Erythroblast (primary cell): ENCODE results near the gene TRIOBP.
"Not testable (repeated sequence)": the region's sequence is repeated elsewhere in the genome, so short reads cannot be mapped to it uniquely, and the experiment has no call there.

ENCODE experiments used
- DNase-seq, 2 experiments: peaks; one replicate each; lab custom pipeline; 2025; lab: John Stamatoyannopoulos, UW
- GATA1 ChIP-seq: IDR thresholded peaks from 2 replicates; pipeline ENCODE4 v1.6.1; 2011; ENCODE audit warnings: low read depth, mild to moderate bottlenecking, control low read depth, low read length, moderate library complexity
- POLR2A ChIP-seq: IDR thresholded peaks from 2 replicates; pipeline ENCODE4 v1.6.1; 2011; ENCODE audit warnings: mild to moderate bottlenecking, low read length

TRIOBP gene

DNA sequence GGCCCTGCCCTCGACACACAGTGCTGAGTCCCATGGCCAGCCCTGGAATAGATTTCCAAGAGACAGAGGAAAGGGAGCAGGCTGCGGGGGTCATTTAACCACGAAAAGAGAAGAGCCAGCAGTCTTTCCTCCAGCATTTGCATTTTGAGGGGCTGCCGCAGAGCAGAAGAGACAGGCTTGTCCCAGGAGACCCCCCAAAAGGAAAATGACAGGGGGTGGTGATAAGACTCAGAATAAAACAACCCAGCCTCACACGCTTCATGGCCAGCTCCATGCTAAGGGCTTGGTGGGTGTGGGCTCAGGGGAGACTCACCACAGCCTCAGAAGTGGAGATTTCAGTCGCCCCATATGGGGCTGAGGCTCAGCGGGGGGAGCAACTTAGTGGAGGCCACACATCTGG lies 16.9 kb downstream of the TRIOBP start:
- TF ChIP-seq POLR2A = no peak
- no peak for TF ChIP-seq GATA1
- DNase-seq = no peak

GRCh38 chr22:37714634-37715033 lies 17.8 kb downstream of the TRIOBP start:
- no peak for TF ChIP-seq POLR2A
- no peak for TF ChIP-seq GATA1
- DNase-seq = no peak

GRCh38 chr22:37715760-37716159 lies 18.9 kb downstream of the TRIOBP start:
- TF ChIP-seq POLR2A (no peak), GATA1 (no peak)
- no peak for DNase-seq

DNA sequence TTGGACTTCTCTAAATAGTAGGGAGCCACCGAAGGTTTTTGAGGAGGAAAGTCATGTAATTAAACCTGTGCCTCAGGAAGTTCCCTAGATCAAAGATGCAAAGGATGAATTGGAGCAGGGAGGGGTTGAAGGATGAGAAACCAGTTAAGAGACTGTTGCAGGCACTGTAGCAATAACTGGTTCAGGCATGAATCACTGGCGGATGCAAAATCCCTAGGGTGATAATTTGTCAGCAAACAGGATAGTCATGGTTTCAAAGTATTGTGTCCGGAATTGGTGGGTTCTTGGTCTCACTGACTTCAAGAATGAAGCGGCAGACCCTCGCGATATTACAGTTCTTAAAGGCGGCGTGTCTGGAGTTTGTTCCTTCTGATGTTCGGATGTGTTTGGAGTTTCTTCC lies 19.9 kb downstream of the TRIOBP start:
- TF ChIP-seq POLR2A (no peak), GATA1 (no peak)
- no peak for DNase-seq

GRCh38 chr22:37717235-37717634 lies 20.4 kb downstream of the TRIOBP start:
- not testable (repeated sequence) for DNase-seq

GRCh38 chr22:37717746-37718305 lies 21.0 kb downstream of the TRIOBP start:
- not testable (repeated sequence) for DNase-seq

- TF ChIP-seq POLR2A (no peak), GATA1 (no peak)
- no peak for DNase-seq
Observed at GRCh38 chr22:37725551-37726240, 28.8 kb downstream of the TRIOBP start.

- TF ChIP-seq GATA1 (no peak), POLR2A (no peak)
- peak in 1 of 2 experiments; percentile 24 for DNase-seq
Observed at GRCh38 chr22:37726241-37726887, 29.5 kb downstream of the TRIOBP start.

DNA sequence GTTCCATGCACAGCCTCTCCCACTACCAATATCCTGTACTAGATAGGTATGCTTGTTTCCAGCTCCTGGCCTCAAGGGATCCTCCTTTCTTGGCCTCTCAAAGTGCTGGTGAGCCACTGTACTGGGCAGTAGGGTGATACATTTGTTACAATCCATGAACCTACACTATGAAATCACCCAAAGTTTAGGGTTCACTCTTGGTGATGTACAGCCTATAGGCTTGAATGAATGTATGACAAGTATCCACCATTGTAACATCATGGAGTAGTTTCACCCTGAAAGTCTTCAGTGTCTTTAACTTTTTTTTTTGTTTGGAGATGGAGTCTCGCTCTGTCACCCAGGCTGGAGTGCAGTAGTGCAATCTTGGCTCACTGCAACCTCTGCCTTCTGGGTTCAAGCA lies 31.8 kb downstream of the TRIOBP start:
- no peak for DNase-seq
- TF ChIP-seq GATA1 (no peak), POLR2A (no peak)

DNA sequence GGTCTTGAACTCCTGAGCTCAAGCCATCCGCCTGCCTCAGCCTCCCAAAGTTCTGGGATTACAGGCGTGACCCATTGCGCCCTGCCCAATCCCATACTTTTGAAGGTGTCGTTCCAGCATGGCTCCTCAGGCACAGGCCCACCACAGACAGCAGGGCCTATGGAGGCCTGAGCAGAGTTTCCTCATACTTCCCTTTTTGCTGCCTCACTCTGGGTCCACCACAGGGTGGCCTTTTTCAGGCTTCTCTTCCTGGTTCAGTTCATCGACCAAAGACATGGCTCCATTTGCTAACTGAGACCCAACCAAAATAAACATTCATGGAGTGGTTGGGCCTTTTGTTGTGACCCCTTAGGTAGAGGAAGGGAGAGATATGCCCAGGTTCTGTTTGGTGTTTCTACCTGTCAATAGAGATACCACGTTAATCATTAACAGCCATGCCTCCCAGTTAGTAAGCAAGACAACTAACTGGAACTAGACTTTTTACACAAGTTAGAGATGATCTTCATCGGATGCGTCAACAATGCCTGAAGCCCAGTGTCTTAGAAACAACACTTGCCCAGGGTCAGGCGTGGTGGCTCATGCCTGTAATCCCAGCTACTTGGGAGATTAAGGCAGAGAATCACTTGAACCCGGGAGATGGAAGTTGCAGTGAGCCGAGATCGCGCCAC lies 35.1 kb downstream of the TRIOBP start:
- DNase-seq = peak in 1 of 2 experiments; percentile 26
- no peak for TF ChIP-seq GATA1
- no peak for TF ChIP-seq POLR2A

GRCh38 chr22:37732699-37733607 lies 36.1 kb downstream of the TRIOBP start:
- no peak for DNase-seq
- no peak for TF ChIP-seq GATA1
- TF ChIP-seq POLR2A = no peak

- no peak for TF ChIP-seq GATA1
- no peak for TF ChIP-seq POLR2A
Observed at GRCh38 chr22:37733625-37734401, 37.0 kb downstream of the TRIOBP start.

DNA sequence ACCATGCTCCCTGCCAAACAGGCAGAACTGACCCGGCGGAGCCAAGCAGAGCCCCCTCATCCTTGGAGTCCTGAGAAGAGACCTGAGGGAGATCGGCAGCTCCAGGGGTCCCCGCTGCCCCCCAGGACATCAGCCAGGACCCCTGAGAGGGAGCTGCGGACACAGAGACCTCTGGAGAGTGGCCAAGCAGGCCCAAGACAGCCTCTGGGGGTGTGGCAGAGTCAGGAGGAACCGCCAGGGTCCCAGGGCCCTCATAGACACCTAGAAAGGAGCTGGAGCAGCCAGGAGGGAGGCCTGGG lies 37.5 kb downstream of the TRIOBP start:
- TF ChIP-seq GATA1 (no peak), POLR2A (no peak)
- no peak for DNase-seq

More at GRCh38 chr22:37733625-37734401, 37.0 kb downstream of the TRIOBP start:
- DNase-seq = no peak
